Left lung (tissue), 10 donors: ENCODE measurements around the gene TNP2. TPM values are rescaled to one million over a fixed set of nuclear protein-coding genes. Genes with fewer than 3 reads are reported as not detected.

Experiments used
- ATAC-seq: fragments of 200-7000 bp; cut with Tn5 transposase; one replicate; pipeline ENCODE4 v1.9.1; 2020; ENCODE audit warnings: moderate library complexity
- DNase-seq, 4 donors: peaks; one replicate each; pipeline ENCODE4 v3.0.0-alpha.2; 2013 to 2020
- H3K27ac ChIP-seq, 2 donors: fragments of 200-600 bp; sonication (generic) in 1 of 2; one replicate each; pipeline versions ENCODE4 v1.5.0 to v1.8.0; 2020 to 2021
- H3K27me3 ChIP-seq, 2 donors: fragments of 200-600 bp; sonication (generic) in 1 of 2; one replicate each; pipeline versions ENCODE4 v1.5.0 to v1.8.0; 2020 to 2021
- H3K36me3 ChIP-seq, 2 donors: fragments of 200-600 bp; sonication (generic) in 1 of 2; one replicate each; pipeline versions ENCODE4 v1.5.0 to v1.8.0; 2020 to 2021
- H3K4me1 ChIP-seq, 2 donors: fragments of 200-600 bp; one replicate each; pipeline ENCODE4 v1.8.0; 2021
- H3K4me3 ChIP-seq, 2 donors: fragments of 200-600 bp; sonication (generic) in 1 of 2; one replicate each; pipeline versions ENCODE4 v1.5.0 to v1.8.0; 2020 to 2021; ENCODE audit warnings: mild to moderate bottlenecking in 1 of 2
- H3K9me3 ChIP-seq, 2 donors: fragments of 200-600 bp; sonication (generic) in 1 of 2; one replicate each; pipeline versions ENCODE4 v1.5.0 to v1.8.0; 2020 to 2021
- CTCF ChIP-seq, 2 donors: fragments of 200-600 bp; sonication (generic) in 1 of 2; IDR thresholded peaks; one replicate each; pipeline versions ENCODE4 v1.5.0 to v1.8.0; 2021; ENCODE audit warnings: antibody characterized with exemption in 2 of 2
- intact Hi-C, 2 donors: fragments of 100-400 bp; cut with DNase I; formaldehyde crosslinking; loops; one replicate each; pipeline versions ENCODE4 v1.11.2 to v1.14.2; 2022
- polyA plus RNA-seq, 6 donors: library from polyadenylated mRNA; unstranded; fragments of 120-200 nt; gene quantifications; one replicate each; pipeline ENCODE4 v1.2.1, GENCODE V29; 2013; ENCODE audit not compliant: insufficient read length in 6 of 6
- total RNA-seq, 2 donors: library from RNA; stranded (reverse); fragmentation: NEBNext Ultra II Directional; extraction: Animal tissue kit (Norgen Biotek cat#: 25700); gene quantifications; one replicate each; pipeline ENCODE4 v1.2.1, GENCODE V29; 2021
- donor health status: DM: no; HTN: yes; CAD: no.
- donor health status: DM: no; HTN: no; CAD: no.

TNP2 gene
- total and polyA plus RNA-seq, 8 donors: not detected

GRCh38 chr16:11245988-11246387, 23.1 kb downstream of the TNP2 start:
- Histone ChIP-seq H3K27me3 (no peaks in the 10 kb centered on the region), H3K36me3 (no peaks in the 10 kb centered on the region), H3K4me3 (no peak overlapping the region), H3K9me3 (no peaks in the 10 kb centered on the region), H3K27ac (no peak overlapping the region), H3K4me1 (peaks cover 0 to under 1% of the 10 kb centered on the region in 2 donors)
- intact Hi-C loops: no loop called here
- ATAC-seq (no peak), DNase-seq (no peak)
- TF ChIP-seq CTCF (IDR thresholded peaks at IDR 0.05): no peak

GRCh38 chr16:11245222-11245737, 23.8 kb downstream of the TNP2 start:
- H3K27me3 ChIP-seq: no peaks in the 10 kb centered on the region
- no peak for TF ChIP-seq CTCF (IDR thresholded peaks at IDR 0.05)
- H3K36me3 ChIP-seq: no peaks in the 10 kb centered on the region
- no peak for DNase-seq
- ATAC-seq: no peak
- H3K4me3 ChIP-seq: no peak overlapping the region
- H3K4me1 ChIP-seq: peaks cover 0 to 7% of the 10 kb centered on the region in 2 donors
- no peak overlapping the region for H3K27ac ChIP-seq
- intact Hi-C loops: no loop called here
- no peaks in the 10 kb centered on the region for H3K9me3 ChIP-seq

- no peak for TF ChIP-seq CTCF (IDR thresholded peaks at IDR 0.05)
- intact Hi-C loops: no loop called here
Observed at GRCh38 chr16:11242658-11243057, 26.5 kb downstream of the TNP2 start.

GRCh38 chr16:11241480-11242204, 27.5 kb downstream of the TNP2 start:
- Histone ChIP-seq H3K4me1 (peaks cover 0 to 22% of the 10 kb centered on the region in 2 donors), H3K36me3 (no peaks in the 10 kb centered on the region), H3K9me3 (no peaks in the 10 kb centered on the region), H3K27me3 (no peaks in the 10 kb centered on the region), H3K4me3 (no peak overlapping the region), H3K27ac (no peak overlapping the region)
- DNase-seq: no peak
- no peak for TF ChIP-seq CTCF (IDR thresholded peaks at IDR 0.05)
- no peak for ATAC-seq
- intact Hi-C loops: no loop called here

More at GRCh38 chr16:11242658-11243057, 26.5 kb downstream of the TNP2 start:
- Histone ChIP-seq H3K36me3 (no peaks in the 10 kb centered on the region), H3K4me3 (no peak overlapping the region), H3K27me3 (no peaks in the 10 kb centered on the region), H3K9me3 (no peaks in the 10 kb centered on the region), H3K4me1 (peaks cover 0 to 14% of the 10 kb centered on the region in 2 donors), H3K27ac (no peak overlapping the region)
- ATAC-seq (no peak), DNase-seq (no peak)

- no peaks in the 10 kb centered on the region for H3K9me3 ChIP-seq
- H3K36me3 ChIP-seq: no peaks in the 10 kb centered on the region
- no peaks in the 10 kb centered on the region for H3K27me3 ChIP-seq
- H3K27ac ChIP-seq: no peak overlapping the region
- intact Hi-C loops: no loop called here
- ATAC-seq: no peak
- DNase-seq: no peak
- peaks cover 0 to 29% of the 10 kb centered on the region in 2 donors for H3K4me1 ChIP-seq
- TF ChIP-seq CTCF (IDR thresholded peaks at IDR 0.05): no peak
- H3K4me3 ChIP-seq: no peak overlapping the region
Observed at GRCh38 chr16:11240636-11241473, 28.3 kb downstream of the TNP2 start.
